PC-3 (cell line): ENCODE results near the gene MAGI1.

Experiments used
- CTCF ChIP-seq: fragments of 300-600 bp; sonication (generic); conservative IDR thresholded peaks from 2 replicates; pipeline ENCODE4 v1.5.1; 2017; ENCODE audit warnings: antibody characterized with exemption, low read depth, mild to moderate bottlenecking, low read length
- EZH2 ChIP-seq: fragments of 300-600 bp; sonication (generic); IDR thresholded peaks from one replicate; pipeline ENCODE4 v1.6.1; 2017; ENCODE audit warnings: antibody characterized with exemption, mild to moderate bottlenecking, low read length; ENCODE audit not compliant: unreplicated experiment
- EZH2phosphoT487 ChIP-seq: fragments of 300-600 bp; sonication (generic); IDR thresholded peaks from 2 replicates; pipeline ENCODE4 v1.6.1; 2018; ENCODE audit warnings: mild to moderate bottlenecking, antibody characterized with exemption, low read length, borderline replicate concordance

- TF ChIP-seq CTCF (no peak), EZH2phosphoT487 (no peak), EZH2 (no peak)
Measured at GRCh38 chr3:65618599-65618998, 420.1 kb downstream of the MAGI1 start.
